ENCODE results near the gene AKAP12.
A peak's percentile ranks its signal among the peaks of the same experiment; 100 is the strongest.

AKAP12 gene

DNA sequence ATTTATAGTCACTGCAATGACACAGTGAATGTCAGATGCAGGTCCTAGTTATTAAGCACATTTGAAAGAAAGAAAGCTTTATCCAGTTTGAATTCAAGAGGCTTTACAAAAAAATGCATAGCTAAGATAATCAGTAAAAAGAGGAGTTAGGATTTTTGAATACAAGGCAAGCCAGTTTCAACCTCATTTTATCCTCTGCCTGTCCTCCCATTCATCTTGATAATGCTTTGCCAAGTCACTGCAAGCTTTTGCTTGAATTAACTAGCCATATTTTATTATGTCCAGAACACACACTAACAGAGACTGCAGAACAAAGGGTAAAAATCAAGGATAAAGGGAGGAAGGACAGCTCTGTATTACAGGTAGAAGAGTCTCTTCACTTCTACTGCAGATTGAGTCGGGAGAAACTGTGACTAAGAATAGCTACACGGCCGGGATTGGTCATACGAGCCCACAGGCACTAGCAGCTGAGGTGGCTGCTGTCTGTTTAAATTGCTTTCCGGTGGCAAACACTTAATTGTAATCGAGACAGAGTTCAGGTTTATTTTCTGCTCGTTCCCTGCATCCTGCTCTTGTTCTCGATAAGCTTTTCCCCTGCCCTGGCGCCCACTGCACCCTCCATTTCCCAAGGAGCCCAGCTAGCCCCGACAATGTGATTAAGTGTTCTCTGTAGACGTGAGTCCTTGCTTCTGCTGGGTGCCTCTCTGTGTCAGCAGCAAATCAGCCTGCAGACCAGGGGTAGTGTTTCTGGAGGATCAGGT, 30.5 kb upstream of the AKAP12 start:
- TF ChIP-seq, protein P1, sequence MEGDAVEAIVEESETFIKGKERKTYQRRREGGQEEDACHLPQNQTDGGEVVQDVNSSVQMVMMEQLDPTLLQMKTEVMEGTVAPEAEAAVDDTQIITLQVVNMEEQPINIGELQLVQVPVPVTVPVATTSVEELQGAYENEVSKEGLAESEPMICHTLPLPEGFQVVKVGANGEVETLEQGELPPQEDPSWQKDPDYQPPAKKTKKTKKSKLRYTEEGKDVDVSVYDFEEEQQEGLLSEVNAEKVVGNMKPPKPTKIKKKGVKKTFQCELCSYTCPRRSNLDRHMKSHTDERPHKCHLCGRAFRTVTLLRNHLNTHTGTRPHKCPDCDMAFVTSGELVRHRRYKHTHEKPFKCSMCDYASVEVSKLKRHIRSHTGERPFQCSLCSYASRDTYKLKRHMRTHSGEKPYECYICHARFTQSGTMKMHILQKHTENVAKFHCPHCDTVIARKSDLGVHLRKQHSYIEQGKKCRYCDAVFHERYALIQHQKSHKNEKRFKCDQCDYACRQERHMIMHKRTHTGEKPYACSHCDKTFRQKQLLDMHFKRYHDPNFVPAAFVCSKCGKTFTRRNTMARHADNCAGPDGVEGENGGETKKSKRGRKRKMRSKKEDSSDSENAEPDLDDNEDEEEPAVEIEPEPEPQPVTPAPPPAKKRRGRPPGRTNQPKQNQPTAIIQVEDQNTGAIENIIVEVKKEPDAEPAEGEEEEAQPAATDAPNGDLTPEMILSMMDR (conservative IDR thresholded peaks at IDR 0.05; ENCODE audit: low read depth, low read length), result no peak
- H3K4me3 ChIP-seq (ENCODE audit: low read depth, low read length), result peak overlapping the region; percentile 17
- DNase-seq (ENCODE audit: low read depth), result peak; percentile 32

DNA sequence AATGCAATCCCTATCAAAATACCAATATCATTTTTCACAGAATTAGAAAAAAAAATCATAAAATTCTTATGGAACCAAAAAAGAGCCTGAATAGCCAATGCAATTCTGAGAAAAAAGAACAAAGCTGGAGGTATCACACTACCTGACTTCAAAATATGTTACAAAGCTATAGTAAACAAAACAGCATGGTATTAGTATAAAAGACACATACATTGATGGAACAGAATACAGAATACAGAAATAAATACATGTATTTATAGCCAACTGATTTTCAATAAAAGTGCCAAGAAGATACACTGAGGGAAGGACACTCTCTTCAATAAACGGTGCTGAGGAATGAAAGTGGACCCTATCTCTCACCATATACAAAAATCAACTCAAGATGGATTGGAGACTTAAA, 28.7 kb upstream of the AKAP12 start:
- no peak for DNase-seq (ENCODE audit: low read depth)
- H3K4me3 ChIP-seq (ENCODE audit: low read depth, low read length), result no peak overlapping the region
- TF ChIP-seq, protein P1 (conservative IDR thresholded peaks at IDR 0.05; ENCODE audit: low read depth, low read length), result no peak

DNA sequence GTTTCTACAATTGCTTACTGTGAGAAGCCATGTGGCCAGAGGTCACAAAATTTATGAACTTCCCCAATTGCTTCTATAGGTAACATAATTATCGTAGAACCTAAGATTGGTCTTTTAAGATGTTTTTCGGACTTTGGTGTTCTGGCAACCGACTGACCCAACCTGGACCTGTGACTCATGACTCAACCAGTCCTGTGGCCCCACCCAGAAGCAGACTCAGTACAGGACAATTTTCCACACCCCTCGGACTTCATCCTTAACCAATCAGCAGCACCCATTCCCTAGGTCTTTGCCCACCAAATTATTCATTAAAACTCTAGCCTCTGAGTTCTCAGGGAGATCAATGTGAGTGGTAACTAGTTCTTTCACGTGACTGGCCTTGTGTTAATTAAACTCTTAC, 26.4 kb upstream of the AKAP12 start:
- DNase-seq (ENCODE audit: low read depth), result no peak
- TF ChIP-seq, protein P1 (conservative IDR thresholded peaks at IDR 0.05; ENCODE audit: low read depth, low read length), result no peak
- no peak overlapping the region for H3K4me3 ChIP-seq (ENCODE audit: low read depth, low read length)

DNA sequence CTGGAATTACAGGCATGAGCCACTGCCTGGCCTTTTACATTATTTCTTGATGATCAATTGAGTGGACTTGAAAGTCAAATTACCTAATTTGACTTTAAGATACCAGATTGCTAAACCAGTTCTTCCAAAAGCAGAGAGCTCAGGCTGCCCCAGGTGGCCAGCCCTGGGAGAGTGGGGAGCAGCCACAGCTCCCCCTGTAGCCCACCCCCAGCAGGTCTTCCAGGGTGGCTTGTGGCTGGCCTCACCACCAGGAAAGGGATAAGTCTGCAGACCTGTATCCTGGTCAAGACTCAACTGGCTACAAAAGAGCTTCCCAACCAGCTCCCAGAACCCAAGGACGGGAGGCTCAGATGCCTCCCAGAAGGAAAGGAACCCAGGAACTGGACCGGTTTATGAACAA, 23.8 kb upstream of the AKAP12 start:
- DNase-seq (ENCODE audit: low read depth), result no peak
- TF ChIP-seq, protein P1 (conservative IDR thresholded peaks at IDR 0.05; ENCODE audit: low read depth, low read length), result no peak
- H3K4me3 ChIP-seq (ENCODE audit: low read depth, low read length), result no peak overlapping the region

DNA sequence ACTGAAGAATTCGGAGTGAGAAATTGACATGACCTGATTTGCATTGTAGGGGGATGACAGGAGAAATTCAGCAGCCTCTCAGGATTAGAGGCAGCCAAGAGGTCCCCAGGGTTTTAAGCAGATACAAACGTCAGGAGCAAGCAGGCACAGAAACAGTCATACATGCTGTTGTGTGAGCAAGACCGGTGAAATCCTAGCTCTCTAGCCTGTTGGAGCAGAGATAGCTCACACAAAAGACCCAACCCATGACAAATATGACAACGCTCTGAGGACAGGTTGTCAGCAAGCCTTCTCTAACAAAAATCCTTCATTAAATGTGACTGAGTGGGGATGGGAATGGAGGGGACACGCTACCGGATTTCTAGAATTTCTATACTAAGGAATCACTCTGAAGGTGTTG, 23.0 kb upstream of the AKAP12 start:
- no peak for DNase-seq (ENCODE audit: low read depth)
- no peak overlapping the region for H3K4me3 ChIP-seq (ENCODE audit: low read depth, low read length)
- TF ChIP-seq, protein P1 (conservative IDR thresholded peaks at IDR 0.05; ENCODE audit: low read depth, low read length), result no peak

DNA sequence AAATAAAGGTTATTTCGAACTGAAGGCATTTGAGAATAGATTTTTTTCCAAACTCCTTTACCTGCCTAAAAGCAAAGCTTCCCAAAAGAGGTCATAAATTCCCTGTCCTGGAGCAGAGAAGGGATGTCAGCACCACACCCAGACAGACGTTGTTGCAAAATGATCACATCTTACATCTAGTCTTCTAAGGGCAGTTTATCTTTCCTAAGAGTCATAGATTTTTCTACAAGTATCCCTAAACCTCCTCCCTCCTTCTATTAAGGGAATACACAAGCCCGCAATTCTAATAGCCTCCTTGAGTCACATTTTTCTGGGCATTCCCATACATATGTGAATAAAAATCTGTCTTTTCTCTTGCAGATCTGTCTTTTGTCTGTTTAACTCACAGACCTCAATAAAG, 20.6 kb upstream of the AKAP12 start:
- DNase-seq (ENCODE audit: low read depth), result no peak

More for the DNA sequence above, 20.6 kb upstream of the AKAP12 start:
- TF ChIP-seq, protein P1 (conservative IDR thresholded peaks at IDR 0.05; ENCODE audit: low read depth, low read length), result no peak
- no peak overlapping the region for H3K4me3 ChIP-seq (ENCODE audit: low read depth, low read length)

Data from choroid plexus epithelial cell (primary cell).